Measurements from ENCODE around the gene CDC14C. TPM values are rescaled to one million over a fixed set of nuclear protein-coding genes. Genes with fewer than 3 reads are reported as not detected.

The CDC14C gene
- total and polyA plus RNA-seq, 2 of the 4 experiments (the other 2 are of a cell fraction): under 0.01 TPM; not detected in 1

DNA sequence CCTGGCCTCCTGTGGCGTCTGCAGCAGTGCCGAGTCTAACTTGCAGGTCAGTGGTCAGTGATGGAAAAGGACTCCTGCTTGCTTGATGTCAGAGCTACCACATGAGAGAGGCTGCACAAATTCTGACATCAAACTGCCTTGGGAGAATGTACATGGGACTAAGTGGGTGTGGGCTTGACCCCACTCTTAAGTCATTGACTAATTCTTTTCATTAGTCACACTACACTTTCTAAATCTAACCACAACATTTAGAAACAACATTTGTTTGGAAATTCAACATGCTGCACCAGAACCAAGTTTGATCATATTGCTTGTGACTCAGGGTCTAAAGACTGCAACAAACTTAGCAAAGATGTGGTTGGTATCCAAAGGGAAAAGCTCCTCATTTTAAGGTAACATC, 24.4 kb upstream of the CDC14C start:
- ChIA-PET CTCF (no interaction called here), POLR2A (ENCODE audit: unreplicated experiment) (no interaction called here)
- Histone ChIP-seq H3K27ac (ENCODE audit: insufficient read depth, low read length) (no peak overlapping the region), H3K4me2 (ENCODE audit: low read depth, low read length) (no peak overlapping the region), H3K9me3 (ENCODE audit: control insufficient read depth, insufficient read depth, low read length) (peaks cover 7% of the 10 kb centered on the region; the same call in 1 of the 2 replicates), H4K91ac (ENCODE audit: insufficient read depth, low read depth, low read length) (no peak overlapping the region), H3K56ac (ENCODE audit: extremely low read depth, insufficient read depth, low read length) (no peak overlapping the region), H3K9ac (ENCODE audit: low read depth, low read length) (no peak overlapping the region), H3K79me1 (ENCODE audit: low read depth in 1 of 2, low read length in 2 of 2) (no peaks in the 10 kb centered on the region), H2AK5ac (ENCODE audit: low read depth, low read length) (no peak overlapping the region), H4K20me1 (ENCODE audit: insufficient read depth, low read length) (no peaks in the 10 kb centered on the region), H3K14ac (replicated peaks; ENCODE audit: low read depth, low read length) (no peak overlapping the region), H2BK5ac (ENCODE audit: low read depth, low read length, poor library complexity, severe bottlenecking) (no peak overlapping the region), H4K8ac (ENCODE audit: low read depth in 2 of 2, low read length in 2 of 2) (no peak overlapping the region), H2AFZ (replicated peaks; ENCODE audit: low read length, poor library complexity) (no peak overlapping the region), H3K9me1 (ENCODE audit: insufficient read depth, low read length) (no peaks in the 10 kb centered on the region), H4K5ac (ENCODE audit: low read depth, low read length) (no peak overlapping the region), H2BK120ac (ENCODE audit: low read depth, low read length) (no peak overlapping the region), H3K36me3 (ENCODE audit: control insufficient read depth, insufficient read depth, low read length) (no peaks in the 10 kb centered on the region), H3K18ac (ENCODE audit: low read depth, low read length) (no peak overlapping the region), H3K4me3 (ENCODE audit: insufficient read depth, low read depth, low read length) (no peak overlapping the region), H3K4me1 (ENCODE audit: control insufficient read depth, insufficient read depth, low read length) (no peaks in the 10 kb centered on the region), H3K27me3 (ENCODE audit: control insufficient read depth, insufficient read depth, low read length) (no peaks in the 10 kb centered on the region), H2AK9ac (replicated peaks; ENCODE audit: low read depth, low read length, poor library complexity) (no peak overlapping the region), H2BK15ac (ENCODE audit: low read depth, low read length) (no peak overlapping the region), H3K4ac (ENCODE audit: low read depth, low read length) (no peak overlapping the region), H2BK20ac (ENCODE audit: low read depth, low read length) (no peak overlapping the region), H3K23ac (ENCODE audit: low read depth, low read length) (no peak overlapping the region)
- no TSS peak for BruUV-seq (replicated peaks)
- in situ Hi-C loops (cut with MboI; ENCODE audit: low sequenced_read_pairs) (no loop called here), dilution Hi-C loops (cut with HindIII; ENCODE audit: low sequenced_read_pairs, unreplicated experiment) (no loop called here), intact Hi-C loops (cut with micrococcal nuclease) (no loop called here)
- ATAC-seq (ENCODE audit: low read depth): no peak
- no CpG with 5 or more reads among the region's 2 CpGs for WGBS, 2 experiments (ENCODE audit: extremely low coverage in 2 of 2, insufficient read length in 1 of 2)
- DNase-seq: no peak
- TF ChIP-seq CEBPB (IDR thresholded peaks at IDR 0.05; ENCODE audit: low read depth, low read length): no peak
- TF ChIP-seq FOS (IDR thresholded peaks at IDR 0.05; ENCODE audit: low read depth, low read length): no peak
- TF ChIP-seq MXI1 (IDR thresholded peaks at IDR 0.05; ENCODE audit: borderline replicate concordance, low read depth, low read length): no peak
- TF ChIP-seq, protein P1, sequence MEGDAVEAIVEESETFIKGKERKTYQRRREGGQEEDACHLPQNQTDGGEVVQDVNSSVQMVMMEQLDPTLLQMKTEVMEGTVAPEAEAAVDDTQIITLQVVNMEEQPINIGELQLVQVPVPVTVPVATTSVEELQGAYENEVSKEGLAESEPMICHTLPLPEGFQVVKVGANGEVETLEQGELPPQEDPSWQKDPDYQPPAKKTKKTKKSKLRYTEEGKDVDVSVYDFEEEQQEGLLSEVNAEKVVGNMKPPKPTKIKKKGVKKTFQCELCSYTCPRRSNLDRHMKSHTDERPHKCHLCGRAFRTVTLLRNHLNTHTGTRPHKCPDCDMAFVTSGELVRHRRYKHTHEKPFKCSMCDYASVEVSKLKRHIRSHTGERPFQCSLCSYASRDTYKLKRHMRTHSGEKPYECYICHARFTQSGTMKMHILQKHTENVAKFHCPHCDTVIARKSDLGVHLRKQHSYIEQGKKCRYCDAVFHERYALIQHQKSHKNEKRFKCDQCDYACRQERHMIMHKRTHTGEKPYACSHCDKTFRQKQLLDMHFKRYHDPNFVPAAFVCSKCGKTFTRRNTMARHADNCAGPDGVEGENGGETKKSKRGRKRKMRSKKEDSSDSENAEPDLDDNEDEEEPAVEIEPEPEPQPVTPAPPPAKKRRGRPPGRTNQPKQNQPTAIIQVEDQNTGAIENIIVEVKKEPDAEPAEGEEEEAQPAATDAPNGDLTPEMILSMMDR (conservative IDR thresholded peaks at IDR 0.05; ENCODE audit: low read depth, low read length): no peak
- TF ChIP-seq, protein P2, sequence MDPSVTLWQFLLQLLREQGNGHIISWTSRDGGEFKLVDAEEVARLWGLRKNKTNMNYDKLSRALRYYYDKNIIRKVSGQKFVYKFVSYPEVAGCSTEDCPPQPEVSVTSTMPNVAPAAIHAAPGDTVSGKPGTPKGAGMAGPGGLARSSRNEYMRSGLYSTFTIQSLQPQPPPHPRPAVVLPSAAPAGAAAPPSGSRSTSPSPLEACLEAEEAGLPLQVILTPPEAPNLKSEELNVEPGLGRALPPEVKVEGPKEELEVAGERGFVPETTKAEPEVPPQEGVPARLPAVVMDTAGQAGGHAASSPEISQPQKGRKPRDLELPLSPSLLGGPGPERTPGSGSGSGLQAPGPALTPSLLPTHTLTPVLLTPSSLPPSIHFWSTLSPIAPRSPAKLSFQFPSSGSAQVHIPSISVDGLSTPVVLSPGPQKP (IDR thresholded peaks at IDR 0.05; ENCODE audit: borderline replicate concordance, low read depth, low read length): no peak
- no peak for TF ChIP-seq USF2 (IDR thresholded peaks at IDR 0.05; ENCODE audit: low read depth, low read length)
- TF ChIP-seq NFE2L2 (IDR thresholded peaks at IDR 0.05; ENCODE audit: low read depth, low read length): no peak
- TF ChIP-seq MAFK (IDR thresholded peaks at IDR 0.05; ENCODE audit: low read depth, low read length): no peak
- TF ChIP-seq RCOR1 (IDR thresholded peaks at IDR 0.05; ENCODE audit: insufficient replicate concordance, low read length): no peak
- no peak for TF ChIP-seq POLR2A (IDR thresholded peaks at IDR 0.05; ENCODE audit: low read depth, low read length)
- no peak for TF ChIP-seq MAZ (IDR thresholded peaks at IDR 0.05; ENCODE audit: borderline replicate concordance, low read depth, low read length)
- no peak for TF ChIP-seq BHLHE40 (IDR thresholded peaks at IDR 0.05; ENCODE audit: low read depth, low read length)
- TF ChIP-seq RFX5 (IDR thresholded peaks at IDR 0.05; ENCODE audit: low read depth, low read length): no peak
- no peak for TF ChIP-seq SMC3 (IDR thresholded peaks at IDR 0.05; ENCODE audit: low read depth, low read length)
- no peak for TF ChIP-seq RAD21 (IDR thresholded peaks at IDR 0.05; ENCODE audit: low read length)
- no peak for TF ChIP-seq CHD1 (IDR thresholded peaks at IDR 0.05; ENCODE audit: low read depth, low read length)

All from IMR-90 (cell line).